ENCODE data around the gene PHLDB1. TPM values are rescaled to one million over a fixed set of nuclear protein-coding genes. Genes with fewer than 3 reads are reported as not detected.
A peak's percentile ranks its signal among the peaks of the same experiment; 100 is the strongest.

Gene PHLDB1
- total RNA-seq, 3 donors from 2014 or later = 104 to 150 (median 109) TPM

GRCh38 chr11:118645066-118645715, 37.8 kb downstream of the PHLDB1 start:
- H3K36me3 ChIP-seq = no peaks in the 10 kb centered on the region
- H3K27ac ChIP-seq = peak overlapping the region in 1 of 2 donors; percentile 28
- H3K27me3 ChIP-seq = no peaks in the 10 kb centered on the region
- peaks cover 0 to 4% of the 10 kb centered on the region in 2 donors for H3K4me1 ChIP-seq
- TF ChIP-seq CTCF (IDR thresholded peaks at IDR 0.05) (no peak), POLR2A (IDR thresholded peaks at IDR 0.05) (no peak), POLR2AphosphoS5 (IDR thresholded peaks at IDR 0.05) (no peak)
- H3K9me3 ChIP-seq = no peaks in the 10 kb centered on the region
- intact Hi-C loops (cut with DNase I; ENCODE audit: low total_unique reads) = no loop called here
- no peak for DNase-seq (ENCODE audit: low spot score in 2 of 2)
- H3K4me3 ChIP-seq = no peak overlapping the region

GRCh38 chr11:118646393-118646792, 39.0 kb downstream of the PHLDB1 start:
- Histone ChIP-seq H3K27me3 (no peaks in the 10 kb centered on the region), H3K9me3 (no peaks in the 10 kb centered on the region), H3K4me1 (peaks cover 0 to 2% of the 10 kb centered on the region in 2 donors), H3K4me3 (no peak overlapping the region), H3K27ac (no peak overlapping the region), H3K36me3 (no peaks in the 10 kb centered on the region)
- intact Hi-C loops (cut with DNase I; ENCODE audit: low total_unique reads) = no loop called here
- DNase-seq (ENCODE audit: low spot score in 2 of 2) = no peak
- TF ChIP-seq POLR2A (IDR thresholded peaks at IDR 0.05) (no peak), CTCF (IDR thresholded peaks at IDR 0.05) (no peak), POLR2AphosphoS5 (IDR thresholded peaks at IDR 0.05) (no peak)

GRCh38 chr11:118648291-118648690, 40.9 kb downstream of the PHLDB1 start:
- Histone ChIP-seq H3K36me3 (no peaks in the 10 kb centered on the region), H3K9me3 (no peaks in the 10 kb centered on the region), H3K4me3 (no peak overlapping the region), H3K27ac (peak overlapping the region in 1 of 2 donors; percentile 52), H3K27me3 (no peaks in the 10 kb centered on the region), H3K4me1 (no peaks in the 10 kb centered on the region)
- intact Hi-C loops (cut with DNase I; ENCODE audit: low total_unique reads) = no loop called here
- TF ChIP-seq POLR2AphosphoS5 (IDR thresholded peaks at IDR 0.05) (no peak), POLR2A (IDR thresholded peaks at IDR 0.05) (no peak), CTCF (IDR thresholded peaks at IDR 0.05) (no peak)
- no peak for DNase-seq (ENCODE audit: low spot score in 2 of 2)

GRCh38 chr11:118649941-118650340, 42.5 kb downstream of the PHLDB1 start:
- no peak for DNase-seq (ENCODE audit: low spot score in 2 of 2)
- intact Hi-C loops (cut with DNase I; ENCODE audit: low total_unique reads) = no loop called here
- H3K4me1 ChIP-seq = no peaks in the 10 kb centered on the region
- H3K27ac ChIP-seq = no peak overlapping the region
- no peak overlapping the region for H3K4me3 ChIP-seq
- TF ChIP-seq POLR2AphosphoS5 (IDR thresholded peaks at IDR 0.05) (no peak), CTCF (IDR thresholded peaks at IDR 0.05) (no peak), POLR2A (IDR thresholded peaks at IDR 0.05) (no peak)
- no peaks in the 10 kb centered on the region for H3K9me3 ChIP-seq
- no peaks in the 10 kb centered on the region for H3K27me3 ChIP-seq
- H3K36me3 ChIP-seq = no peaks in the 10 kb centered on the region

- Histone ChIP-seq H3K4me3 (no peak overlapping the region), H3K9me3 (no peaks in the 10 kb centered on the region), H3K4me1 (no peaks in the 10 kb centered on the region), H3K36me3 (no peaks in the 10 kb centered on the region), H3K27ac (no peak overlapping the region), H3K27me3 (no peaks in the 10 kb centered on the region)
- TF ChIP-seq POLR2AphosphoS5 (IDR thresholded peaks at IDR 0.05) = no peak
- TF ChIP-seq CTCF (IDR thresholded peaks at IDR 0.05) = no peak
- no peak for TF ChIP-seq POLR2A (IDR thresholded peaks at IDR 0.05)
- no peak for DNase-seq (ENCODE audit: low spot score in 2 of 2)
- intact Hi-C loops (cut with DNase I; ENCODE audit: low total_unique reads) = no loop called here
Observed at GRCh38 chr11:118650366-118650765, 43.0 kb downstream of the PHLDB1 start.

Measured in breast epithelium (tissue), 4 donors.